ENCODE measurements around the gene FAM20B. TPM values are rescaled to one million over a fixed set of nuclear protein-coding genes. Genes with fewer than 3 reads are reported as not detected.

Gene FAM20B
- total and polyA plus RNA-seq, 2 of the 13 experiments (the other 11 are each of a cell fraction or from before 2014, with no cell fraction given): 13.8 to 26.9 TPM

GRCh38 chr1:179030683-179031082 is 5.0 kb downstream of the FAM20B start:
- peaks cover 72% of the 10 kb centered on the region for H3K4me1 ChIP-seq (ENCODE audit: insufficient read depth, low read length)
- H3K27me3 ChIP-seq (ENCODE audit: control insufficient read depth in 1 of 2, insufficient read depth in 2 of 2, low read length in 2 of 2): no peaks in the 10 kb centered on the region
- 98% methylated on average over 3 of the region's 3 CpGs for WGBS (ENCODE audit: low lambda C conversion rate)
- DNase-seq (ENCODE audit: low spot score): no peak
- peak; percentile 30 for FAIRE-seq
- H3K27ac ChIP-seq (ENCODE audit: extremely low read length, insufficient read depth, low read length): no peak overlapping the region
- H4K20me1 ChIP-seq (ENCODE audit: insufficient read depth, low read length): no peaks in the 10 kb centered on the region
- no peak overlapping the region for H3K9ac ChIP-seq (ENCODE audit: insufficient read depth, low read depth, low read length)
- no peak overlapping the region for H2AFZ ChIP-seq (ENCODE audit: low read length)
- no peak overlapping the region for H3K4me2 ChIP-seq (ENCODE audit: low read depth, low read length)
- BruUV-seq (replicated peaks): no TSS peak
- intact Hi-C loops (cut with micrococcal nuclease; ENCODE audit: unreplicated experiment) (no loop called here), in situ Hi-C loops (cut with HindIII; ENCODE audit: extremely low pct_ligation_motif_present, low pct_unique_long_range_greater_than_20kb) (no loop called here)
- H3K9me3 ChIP-seq (ENCODE audit: low read length): no peaks in the 10 kb centered on the region
- no peak for TF ChIP-seq BORCS8-MEF2B (CRISPR knock-in tag; IDR thresholded peaks at IDR 0.05)
- no peak for TF ChIP-seq ZNF710 (CRISPR knock-in tag; IDR thresholded peaks at IDR 0.05; ENCODE audit: borderline replicate concordance)
- no peak for TF ChIP-seq RBM22 (optimal IDR thresholded peaks at IDR 0.05; ENCODE audit: low read length)
- TF ChIP-seq ZNF138 (CRISPR knock-in tag; IDR thresholded peaks at IDR 0.05; ENCODE audit: low read depth): no peak
- TF ChIP-seq MATR3 (CRISPR knock-in tag; IDR thresholded peaks at IDR 0.05): no peak
- TF ChIP-seq, protein P1, sequence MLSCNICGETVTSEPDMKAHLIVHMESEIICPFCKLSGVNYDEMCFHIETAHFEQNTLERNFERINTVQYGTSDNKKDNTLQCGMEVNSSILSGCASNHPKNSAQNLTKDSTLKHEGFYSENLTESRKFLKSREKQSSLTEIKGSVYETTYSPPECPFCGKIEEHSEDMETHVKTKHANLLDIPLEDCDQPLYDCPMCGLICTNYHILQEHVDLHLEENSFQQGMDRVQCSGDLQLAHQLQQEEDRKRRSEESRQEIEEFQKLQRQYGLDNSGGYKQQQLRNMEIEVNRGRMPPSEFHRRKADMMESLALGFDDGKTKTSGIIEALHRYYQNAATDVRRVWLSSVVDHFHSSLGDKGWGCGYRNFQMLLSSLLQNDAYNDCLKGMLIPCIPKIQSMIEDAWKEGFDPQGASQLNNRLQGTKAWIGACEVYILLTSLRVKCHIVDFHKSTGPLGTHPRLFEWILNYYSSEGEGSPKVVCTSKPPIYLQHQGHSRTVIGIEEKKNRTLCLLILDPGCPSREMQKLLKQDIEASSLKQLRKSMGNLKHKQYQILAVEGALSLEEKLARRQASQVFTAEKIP (CRISPR knock-in tag; IDR thresholded peaks at IDR 0.05; ENCODE audit: borderline replicate concordance): no peak
- no peaks in the 10 kb centered on the region for H3K36me3 ChIP-seq (replicated peaks in 1 of 2; ENCODE audit: control insufficient read depth in 1 of 2, insufficient read depth in 2 of 2, low read length in 2 of 2)
- CTCF ChIA-PET (ENCODE audit: low intra/inter-chr PET ratio, low total read pairs): no interaction called here
- ATAC-seq: no peak
- H3K4me3 ChIP-seq (replicated peaks in 1 of 3; ENCODE audit: insufficient read depth in 1 of 3, low read depth in 2 of 3, low read length in 3 of 3): no peak overlapping the region
- POLR2A ChIA-PET: no interaction called here
- peaks cover 90% of the 10 kb centered on the region for H3K79me2 ChIP-seq (ENCODE audit: insufficient read depth, low read length)
